Mucosa of descending colon (tissue), 3 donors: Measurements from ENCODE around the gene UBE2F. TPM values are rescaled to one million over a fixed set of nuclear protein-coding genes. Genes with fewer than 3 reads are reported as not detected.

Experiments used
- ATAC-seq: fragments of 200-7000 bp; cut with Tn5 transposase; one replicate; pipeline ENCODE4 v1.9.1; 2020; ENCODE audit warnings: mild to moderate bottlenecking, moderate library complexity
- DNase-seq, 3 donors: peaks; one replicate each; pipeline ENCODE4 v3.0.0-alpha.2; 2020
- H3K36me3 ChIP-seq: fragments of 200-600 bp; one replicate; pipeline ENCODE4 v1.8.0; 2021; ENCODE audit warnings: low read depth, mild to moderate bottlenecking
- H3K4me1 ChIP-seq: fragments of 200-600 bp; one replicate; pipeline ENCODE4 v1.8.0; 2021; ENCODE audit warnings: low read depth, mild to moderate bottlenecking
- H3K4me3 ChIP-seq: fragments of 200-600 bp; one replicate; pipeline ENCODE4 v1.8.0; 2021; ENCODE audit warnings: mild to moderate bottlenecking
- H3K9me3 ChIP-seq: fragments of 200-600 bp; one replicate; pipeline ENCODE4 v1.8.0; 2021; ENCODE audit warnings: mild to moderate bottlenecking
- intact Hi-C, 2 donors: fragments of 100-400 bp; cut with DNase I in 1 of 2; cut with micrococcal nuclease in 1 of 2; formaldehyde crosslinking; loops; one replicate each; pipeline versions ENCODE4 v1.11.0 to v1.11.1; 2022; cut with DNase I, micrococcal nuclease
- total RNA-seq, 3 donors: library from RNA; stranded (reverse); fragmentation: NEBNext Ultra II Directional in 2 of 3; extraction: Animal tissue kit (Norgen Biotek cat#: 25700) in 2 of 3; gene quantifications; one replicate each; pipeline versions ENCODE4 v1.2.1 to v1.2.4, GENCODE V29; 2021 to 2023
- TF ChIP-seq, protein P1 (sequence below): fragments of 200-600 bp; IDR thresholded peaks from one replicate; pipeline ENCODE4 v1.8.0; 2022; ENCODE audit warnings: antibody characterized with exemption, mild to moderate bottlenecking
- donor health status: DM: no; HTN: no; CAD: no; lungs with moderate emphysema.
- donor health status: DM: no; HTN: no; CAD: no.
- donor health status: DM: no; HTN: yes; CAD: no.

UBE2F gene
- total RNA-seq, 3 donors from 2014 or later, result 36.0 to 47.7 (median 40.4) TPM

DNA sequence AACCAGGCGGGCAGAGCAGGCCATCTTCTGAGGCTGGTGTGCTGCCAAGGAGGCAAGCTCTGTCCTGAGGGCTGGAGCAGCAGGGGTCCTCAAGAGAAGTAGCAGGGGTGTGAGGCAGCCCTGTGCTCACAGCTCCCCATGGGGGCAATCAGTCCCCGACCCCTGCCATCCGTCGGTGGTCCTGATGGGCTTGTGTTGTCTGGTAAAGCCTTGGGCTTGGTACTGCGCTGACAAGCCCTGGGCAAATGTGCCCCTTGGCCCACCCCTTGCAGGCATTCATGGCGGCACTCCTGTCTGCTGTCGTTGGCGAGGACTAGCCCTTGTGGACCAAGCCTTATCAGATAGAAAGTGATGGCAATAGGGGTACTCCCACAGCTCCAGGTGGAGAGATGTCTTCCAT, 71.4 kb downstream of the UBE2F start:
- intact Hi-C loops, result no loop called here
- Histone ChIP-seq H3K4me3 (no peak overlapping the region), H3K36me3 (no peaks in the 10 kb centered on the region), H3K9me3 (no peaks in the 10 kb centered on the region), H3K4me1 (no peaks in the 10 kb centered on the region)
- no peak for DNase-seq
- TF ChIP-seq, protein P1, sequence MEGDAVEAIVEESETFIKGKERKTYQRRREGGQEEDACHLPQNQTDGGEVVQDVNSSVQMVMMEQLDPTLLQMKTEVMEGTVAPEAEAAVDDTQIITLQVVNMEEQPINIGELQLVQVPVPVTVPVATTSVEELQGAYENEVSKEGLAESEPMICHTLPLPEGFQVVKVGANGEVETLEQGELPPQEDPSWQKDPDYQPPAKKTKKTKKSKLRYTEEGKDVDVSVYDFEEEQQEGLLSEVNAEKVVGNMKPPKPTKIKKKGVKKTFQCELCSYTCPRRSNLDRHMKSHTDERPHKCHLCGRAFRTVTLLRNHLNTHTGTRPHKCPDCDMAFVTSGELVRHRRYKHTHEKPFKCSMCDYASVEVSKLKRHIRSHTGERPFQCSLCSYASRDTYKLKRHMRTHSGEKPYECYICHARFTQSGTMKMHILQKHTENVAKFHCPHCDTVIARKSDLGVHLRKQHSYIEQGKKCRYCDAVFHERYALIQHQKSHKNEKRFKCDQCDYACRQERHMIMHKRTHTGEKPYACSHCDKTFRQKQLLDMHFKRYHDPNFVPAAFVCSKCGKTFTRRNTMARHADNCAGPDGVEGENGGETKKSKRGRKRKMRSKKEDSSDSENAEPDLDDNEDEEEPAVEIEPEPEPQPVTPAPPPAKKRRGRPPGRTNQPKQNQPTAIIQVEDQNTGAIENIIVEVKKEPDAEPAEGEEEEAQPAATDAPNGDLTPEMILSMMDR, result no peak
- ATAC-seq, result no peak

DNA sequence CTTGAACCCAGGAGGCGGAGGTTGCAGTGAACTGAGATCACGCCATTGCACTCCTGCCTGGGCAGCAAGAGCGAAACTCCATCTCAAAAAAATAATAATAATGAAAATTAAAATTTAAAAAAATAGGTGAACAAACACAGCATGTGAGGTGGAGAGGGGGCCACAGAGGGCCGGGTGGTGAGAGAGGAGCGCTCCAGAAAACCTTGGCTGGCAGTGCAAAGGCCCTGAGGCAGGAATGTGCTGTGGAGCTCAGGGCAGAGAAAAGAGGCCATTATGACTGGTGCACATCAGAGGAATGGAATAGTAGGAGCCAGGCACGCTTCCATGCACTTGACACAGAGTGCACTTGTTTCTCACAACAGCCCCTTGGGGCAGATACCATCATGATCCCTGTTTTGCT, 72.3 kb downstream of the UBE2F start:
- intact Hi-C loops, result no loop called here
- no peaks in the 10 kb centered on the region for H3K36me3 ChIP-seq
- DNase-seq, result no peak
- H3K4me3 ChIP-seq, result no peak overlapping the region
- TF ChIP-seq, protein P1, result no peak
- no peaks in the 10 kb centered on the region for H3K4me1 ChIP-seq
- ATAC-seq, result no peak
- no peaks in the 10 kb centered on the region for H3K9me3 ChIP-seq

DNA sequence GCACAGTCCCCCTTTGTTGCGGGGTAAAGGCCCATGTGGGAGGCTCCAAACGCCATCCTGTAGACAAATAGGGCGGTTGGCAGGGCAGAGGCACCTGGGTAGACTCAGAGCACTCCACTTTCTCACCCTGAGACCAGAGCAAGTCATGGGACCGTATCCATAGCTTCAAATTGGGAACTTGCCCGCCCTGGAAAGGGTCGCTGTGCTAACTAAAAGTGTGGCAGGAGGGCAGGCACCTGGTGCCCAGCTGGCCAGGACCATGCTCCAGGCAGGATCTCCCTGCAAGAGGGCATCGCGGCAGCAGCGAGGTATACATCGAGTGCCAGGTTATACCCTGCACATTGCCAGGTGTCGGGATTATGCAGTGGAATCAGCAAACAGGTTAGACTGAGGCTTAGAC, 73.2 kb downstream of the UBE2F start:
- H3K36me3 ChIP-seq, result no peaks in the 10 kb centered on the region
- no peak for ATAC-seq

DNA sequence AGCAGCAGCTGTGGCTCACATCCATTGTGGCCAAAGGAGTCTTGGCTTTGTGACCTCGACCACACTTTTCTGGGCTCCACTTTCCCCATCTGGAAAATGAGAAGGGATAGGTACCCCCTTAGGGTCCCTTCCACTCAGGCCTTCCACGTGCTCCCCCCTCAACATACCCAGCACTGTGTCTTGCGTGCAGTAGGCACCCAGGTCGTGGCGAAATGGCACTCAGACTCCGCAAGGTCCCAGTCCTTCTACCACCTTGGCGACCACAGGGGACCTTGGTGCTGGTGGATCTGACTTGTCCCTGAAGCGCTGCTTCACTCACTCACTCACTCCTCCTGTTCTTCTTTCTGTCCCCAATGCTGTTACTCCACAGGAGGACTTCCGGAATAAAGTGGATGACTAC, 74.1 kb downstream of the UBE2F start:
- Histone ChIP-seq H3K36me3 (no peaks in the 10 kb centered on the region), H3K4me1 (no peaks in the 10 kb centered on the region), H3K4me3 (no peak overlapping the region), H3K9me3 (no peaks in the 10 kb centered on the region)
- DNase-seq, result no peak
- ATAC-seq, result no peak
- intact Hi-C loops, result no loop called here
- TF ChIP-seq, protein P1, result no peak

More for the DNA sequence above, 73.2 kb downstream of the UBE2F start:
- Histone ChIP-seq H3K4me3 (no peak overlapping the region), H3K9me3 (no peaks in the 10 kb centered on the region), H3K4me1 (no peaks in the 10 kb centered on the region)
- no peak for DNase-seq
- intact Hi-C loops, result no loop called here
- TF ChIP-seq, protein P1, result no peak

DNA sequence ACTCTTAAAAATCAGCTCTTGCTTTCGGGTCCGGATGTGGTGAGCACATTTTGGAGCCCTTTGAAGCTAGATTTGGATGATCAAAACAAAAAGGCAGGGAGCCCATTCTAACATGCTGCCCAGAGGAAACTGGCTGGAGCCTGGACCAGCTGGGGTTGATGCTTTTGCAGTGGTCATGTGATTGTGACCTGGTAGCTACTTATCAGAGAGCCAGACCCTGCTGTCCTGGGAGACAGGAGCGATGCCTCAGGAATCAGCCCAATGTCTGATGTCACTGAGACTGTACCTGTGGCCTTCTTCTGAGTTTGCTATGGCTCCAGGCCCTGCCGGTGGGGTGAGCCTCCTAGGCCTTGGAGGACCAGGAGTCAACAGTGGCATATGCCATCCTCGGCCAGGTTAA, 75.3 kb downstream of the UBE2F start:
- intact Hi-C loops, result no loop called here
- Histone ChIP-seq H3K4me1 (no peaks in the 10 kb centered on the region), H3K36me3 (no peaks in the 10 kb centered on the region), H3K9me3 (no peaks in the 10 kb centered on the region), H3K4me3 (no peak overlapping the region)
- TF ChIP-seq, protein P1, result no peak
- DNase-seq (no peak), ATAC-seq (no peak)
